Psoas muscle (tissue), 8 donors: ENCODE results near the gene GNL3L. TPM values are rescaled to one million over a fixed set of nuclear protein-coding genes. Genes with fewer than 3 reads are reported as not detected.
"Not testable (repeated sequence)": the region's sequence is repeated elsewhere in the genome, so short reads cannot be mapped to it uniquely, and the experiment has no call there.

Source experiments
- ATAC-seq, 4 donors: fragments of 200-7000 bp; cut with Tn5 transposase; one replicate each; pipeline ENCODE4 v1.9.1; 2020; ENCODE audit warnings: moderate library complexity in 3 of 4, mild to moderate bottlenecking in 2 of 4
- DNase-seq, 2 donors: peaks; one replicate each; pipeline ENCODE4 v3.0.0-alpha.2; 2020
- H3K27ac ChIP-seq: fragments of 200-600 bp; one replicate; pipeline ENCODE4 v1.8.0; 2022
- H3K27me3 ChIP-seq, 3 donors: fragments of 200-600 bp in 1 of 3; one replicate each; pipeline versions ENCODE4 v1.6.1 to v1.8.0; 2013 to 2022; ENCODE audit warnings: low read length in 2 of 3, mild to moderate bottlenecking in 2 of 3, moderate library complexity in 1 of 3; ENCODE audit not compliant: insufficient read depth in 3 of 3
- H3K36me3 ChIP-seq, 2 donors: fragments of 200-600 bp in 1 of 2; one replicate each; pipeline versions ENCODE4 v1.6.1 to v1.8.0; 2013 to 2022; ENCODE audit warnings: low read depth in 1 of 2, mild to moderate bottlenecking in 1 of 2, moderate library complexity in 1 of 2; ENCODE audit not compliant: insufficient read depth in 1 of 2
- H3K4me1 ChIP-seq: fragments of 200-600 bp; one replicate; pipeline ENCODE4 v1.8.0; 2022
- H3K4me3 ChIP-seq: fragments of 200-600 bp; one replicate; pipeline ENCODE4 v1.8.0; 2022; ENCODE audit warnings: mild to moderate bottlenecking
- H3K9me3 ChIP-seq: fragments of 200-600 bp; one replicate; pipeline ENCODE4 v1.8.0; 2022
- CTCF ChIP-seq: fragments of 200-600 bp; IDR thresholded peaks from one replicate; pipeline ENCODE4 v1.8.0; 2022; ENCODE audit warnings: antibody characterized with exemption
- WGBS, 3 donors: extraction: QIAGEN DNeasy Blood & Tissue Kit; methylation state at CpG; one replicate each; pipeline versions ENCODE4 v1.1.6 to v1.1.7; 2013; 5-methylcytosine and 5-hydroxymethylcytosine counted together
- intact Hi-C, 2 donors: fragments of 100-400 bp; cut with DNase I; formaldehyde crosslinking; loops; one replicate each; pipeline versions ENCODE4 v1.11.0 to v1.14.2; 2022
- long read RNA-seq, 2 donors: library from polyadenylated mRNA; unstranded; transcript quantifications; one replicate each; pipeline ENCODE4 v2.0.0, GENCODE V29; 2021
- polyA plus RNA-seq, 3 donors: library from polyadenylated mRNA; stranded (reverse); fragments of 200-250 nt; gene quantifications; one replicate each; pipeline ENCODE4 v1.2.3, GENCODE V29; 2013
- total RNA-seq, 4 donors: library from RNA; stranded (reverse); fragmentation: NEBNext Ultra II Directional in 2 of 4; extraction: Animal tissue kit (Norgen Biotek cat#: 25700) in 2 of 4; gene quantifications; one replicate each; pipeline versions ENCODE4 v1.2.1 to v1.2.4, GENCODE V29; 2021 to 2023
- donor health status: healthy with polysubstance abuse.
- donor health status: DM: no; HTN: no; CAD: no; lungs with moderate emphysema.
- donor health status: Bipolar disorder and iron deficiency.
- donor health status: healthy.
- donor health status: DM: yes; HTN: yes; CAD: no.
- donor health status: DM: no; HTN: no; CAD: no.
- donor health status: DM: no; HTN: no; CAD: no.
- donor health status: DM: yes; HTN: yes; CAD: no.

The GNL3L gene
- total RNA-seq (10 to 100 TPM; 30.7 to 36.1 (median 33.3) TPM), polyA plus RNA-seq (10 to 100 TPM in 2 of 3 donors, 1 to 10 TPM in 1; 8.1 to 20.8 (median 19.7) TPM)
- long read RNA-seq, donor 1, partial matches to known transcripts = 1 of 9 reads
- long read RNA-seq, donor 1, other reads (novel, unspliced or antisense) = 3 of 9 reads
- long read RNA-seq, donor 2, transcript GNL3L-201 (16 exons, 2,357 nt) = major isoform, 8 of 17 reads
- long read RNA-seq, donor 2, partial matches to known transcripts = 0 of 17 reads
- long read RNA-seq, donor 2, other reads (novel, unspliced or antisense) = 7 of 17 reads

- TF ChIP-seq CTCF = no peak
- Histone ChIP-seq H3K27ac (peak within 1 kb of the TSS; percentile 84), H3K27me3 (peaks cover 0 to 7% (median 0%) of the 10 kb centered on the region in 3 donors), H3K4me1 (no peaks in the 10 kb centered on the region), H3K9me3 (no peaks in the 10 kb centered on the region), H3K4me3 (peak within 1 kb of the TSS; percentile 81), H3K36me3 (peaks cover 3 to 13% of the 10 kb centered on the region in 2 donors)
- peak; percentile 94 to 96 (median 94) for ATAC-seq
- peak; percentile 83 to 94 for DNase-seq
- intact Hi-C loops = loop anchor here (5.0 to 10.0 kb wide), 2 partner anchors 87 to 1195 kb away; partner anchors contain the start of gene TSR2 (in 1 of the 2)
- WGBS, 3 donors = 1 to 32% (median 2%) methylated on average over 27 to 44 of the region's 51 CpGs
These were observed at the start of gene GNL3L for GRCh38 chrX:54529552-54530356. TSS of gene GNL3L (plus strand) at chrX:54530219. CDS start at chrX:54532567, 2,348 bp downstream.

- Histone ChIP-seq H3K36me3 (no peaks in the 10 kb centered on the region), H3K9me3 (no peaks in the 10 kb centered on the region), H3K4me3 (no peak overlapping the region), H3K4me1 (no peaks in the 10 kb centered on the region), H3K27ac (no peak overlapping the region), H3K27me3 (no peaks in the 10 kb centered on the region)
- no peak for TF ChIP-seq CTCF
- no peak for DNase-seq
- no peak for ATAC-seq
- WGBS, 3 donors = 29 to 37% (median 33%) methylated on average over 17 to 21 of the region's 21 CpGs
- intact Hi-C loops = no loop called here
These were observed 47.0 kb upstream of the GNL3L start for GRCh38 chrX:54482839-54483593.

- H3K9me3 ChIP-seq = no peaks in the 10 kb centered on the region
- no peaks in the 10 kb centered on the region for H3K4me1 ChIP-seq
- no peak for DNase-seq
- H3K4me3 ChIP-seq = no peak overlapping the region
- intact Hi-C loops = no loop called here
- ATAC-seq = no peak
- H3K27me3 ChIP-seq = no peaks in the 10 kb centered on the region
- H3K27ac ChIP-seq = no peak overlapping the region
- H3K36me3 ChIP-seq = no peaks in the 10 kb centered on the region
- no peak for TF ChIP-seq CTCF
- 54 to 63% (median 61%) methylated on average over 6 to 9 of the region's 9 CpGs for WGBS, 3 donors
These were observed 46.1 kb upstream of the GNL3L start for GRCh38 chrX:54483946-54484345.

- Histone ChIP-seq H3K27ac (no peak overlapping the region), H3K36me3 (no peaks in the 10 kb centered on the region), H3K27me3 (no peaks in the 10 kb centered on the region), H3K9me3 (no peaks in the 10 kb centered on the region), H3K4me3 (no peak overlapping the region), H3K4me1 (no peaks in the 10 kb centered on the region)
- no peak for TF ChIP-seq CTCF
- DNase-seq (peak in 1 of 2 donors; percentile 21), ATAC-seq (no peak)
- 57 to 60% (median 58%) methylated on average over 3 of the region's 3 CpGs for WGBS, 3 donors
- intact Hi-C loops = no loop called here
These were observed 45.4 kb upstream of the GNL3L start for GRCh38 chrX:54484666-54485065.

- DNase-seq, H3K27ac ChIP-seq, H3K27me3 ChIP-seq, H3K36me3 ChIP-seq, H3K9me3 ChIP-seq, ATAC-seq, intact Hi-C loops, H3K4me3 ChIP-seq, H3K4me1 ChIP-seq: not testable (repeated sequence)
- 90 to 98% (median 97%) methylated on average over 5 of the region's 5 CpGs for WGBS, 3 donors
These were observed 40.2 kb upstream of the GNL3L start for GRCh38 chrX:54489819-54490218.
